Lung (tissue), 12 donors: ENCODE measurements around the gene CAMK1D. TPM values are rescaled to one million over a fixed set of nuclear protein-coding genes. Genes with fewer than 3 reads are reported as not detected.

ENCODE experiments used
- ATAC-seq: fragments of 200-7000 bp; cut with Tn5 transposase; one replicate; pipeline ENCODE4 v1.9.1; 2020; ENCODE audit warnings: moderate number of reproducible peaks; ENCODE audit not compliant: insufficient read depth, low FRiP score
- DNase-seq, 3 donors: peaks; one replicate each; pipeline ENCODE4 v3.0.0-alpha.2; 2013 to 2017
- H3K27ac ChIP-seq, 2 donors: one replicate each; pipeline ENCODE4 v1.5.1; 2013; ENCODE audit warnings: mild to moderate bottlenecking in 2 of 2, moderate library complexity in 2 of 2, control low read depth in 1 of 2, inconsistent platforms in 1 of 2, low read depth in 1 of 2, low read length in 1 of 2
- H3K27me3 ChIP-seq, 3 donors: one replicate each; pipeline ENCODE4 v1.5.1; 2013; ENCODE audit warnings: low read length in 2 of 3; ENCODE audit not compliant: control insufficient read depth in 3 of 3, insufficient read depth in 3 of 3
- H3K36me3 ChIP-seq, 4 donors: one replicate each; pipeline ENCODE4 v1.5.1; 2013; ENCODE audit warnings: low read length in 4 of 4, mild to moderate bottlenecking in 1 of 4, moderate library complexity in 1 of 4; ENCODE audit not compliant: control insufficient read depth in 4 of 4, insufficient read depth in 4 of 4
- H3K4me1 ChIP-seq, 5 donors: one replicate each; pipeline ENCODE4 v1.5.1; 2013; ENCODE audit warnings: low read length in 5 of 5, mild to moderate bottlenecking in 2 of 5, moderate library complexity in 1 of 5; ENCODE audit not compliant: control insufficient read depth in 5 of 5, insufficient read depth in 5 of 5
- H3K4me3 ChIP-seq: one replicate; pipeline ENCODE4 v1.5.1; 2013; ENCODE audit warnings: mild to moderate bottlenecking, control low read depth, moderate library complexity
- H3K9ac ChIP-seq, 2 donors: one replicate each; pipeline ENCODE4 v1.5.1; 2013; ENCODE audit warnings: low read length in 2 of 2, control low read depth in 1 of 2; ENCODE audit not compliant: insufficient read depth in 1 of 2
- H3K9me3 ChIP-seq, 4 donors: one replicate each; pipeline ENCODE4 v1.5.1; 2013; ENCODE audit warnings: low read length in 3 of 4, mild to moderate bottlenecking in 1 of 4, moderate library complexity in 1 of 4; ENCODE audit not compliant: control insufficient read depth in 4 of 4, insufficient read depth in 3 of 4
- WGBS, 2 donors: extraction: QIAGEN DNeasy Blood & Tissue Kit; methylation state at CpG; one replicate each; pipeline ENCODE4 v1.1.7; 2013; 5-methylcytosine and 5-hydroxymethylcytosine counted together
- polyA plus RNA-seq, 2 donors: library from polyadenylated mRNA; stranded (reverse); fragments of 200-250 nt; gene quantifications; one replicate each; pipeline ENCODE4 v1.2.1, GENCODE V29; 2013
- total RNA-seq, 2 donors: library from RNA; depleted of rRNA in 1 of 2; stranded (reverse); fragments of >200 nt in 1 of 2; gene quantifications; one replicate each; pipeline ENCODE4 v1.2.1, GENCODE V29; 2014 to 2021
- TF ChIP-seq, protein P1 (sequence below): IDR thresholded peaks from 2 replicates; pipeline ENCODE4 v1.5.1; 2012; ENCODE audit warnings: mild to moderate bottlenecking; ENCODE audit errors: control extremely low read depth, extremely low read depth
- donor health status: control.
- donor health status: control.
- donor health status: Bipolar disorder and iron deficiency.
- donor health status: healthy.
- donor health status: DM: yes; HTN: yes; CAD: no.

The CAMK1D gene
- total and polyA plus RNA-seq, 4 donors: 3.2 to 37.4 (median 7.0) TPM

DNA sequence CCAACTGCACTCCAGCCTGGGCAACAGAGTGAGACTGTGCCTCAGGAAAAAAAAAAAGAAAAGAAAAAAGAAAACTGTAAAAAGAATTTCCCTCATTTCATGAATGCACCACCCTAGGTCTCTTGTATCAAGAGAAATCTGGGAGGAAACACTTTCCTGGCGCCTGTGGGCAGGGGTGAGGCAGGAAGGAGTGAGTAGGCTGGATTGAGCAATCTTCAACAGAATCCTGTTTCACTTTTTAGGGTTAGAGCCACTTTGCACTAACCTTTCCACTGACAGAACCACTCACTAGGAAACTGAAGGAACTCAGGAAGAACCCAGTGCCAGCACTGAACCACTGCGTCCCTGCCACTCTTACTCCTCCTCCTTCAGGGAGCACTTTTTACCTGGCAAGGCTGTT is 370.0 kb downstream of the CAMK1D start:
- no peaks in the 10 kb centered on the region for H3K36me3 ChIP-seq
- peaks cover 0 to 30% (median 5%) of the 10 kb centered on the region in 3 donors for H3K27me3 ChIP-seq
- H3K9ac ChIP-seq: no peak overlapping the region
- no peaks in the 10 kb centered on the region for H3K9me3 ChIP-seq
- no peak for ATAC-seq
- no peak overlapping the region for H3K4me3 ChIP-seq
- WGBS, 2 donors: 36% methylated on average over 2 of the region's 2 CpGs
- peak overlapping the region in 1 of 2 donors; percentile 34 for H3K27ac ChIP-seq
- TF ChIP-seq, protein P1, sequence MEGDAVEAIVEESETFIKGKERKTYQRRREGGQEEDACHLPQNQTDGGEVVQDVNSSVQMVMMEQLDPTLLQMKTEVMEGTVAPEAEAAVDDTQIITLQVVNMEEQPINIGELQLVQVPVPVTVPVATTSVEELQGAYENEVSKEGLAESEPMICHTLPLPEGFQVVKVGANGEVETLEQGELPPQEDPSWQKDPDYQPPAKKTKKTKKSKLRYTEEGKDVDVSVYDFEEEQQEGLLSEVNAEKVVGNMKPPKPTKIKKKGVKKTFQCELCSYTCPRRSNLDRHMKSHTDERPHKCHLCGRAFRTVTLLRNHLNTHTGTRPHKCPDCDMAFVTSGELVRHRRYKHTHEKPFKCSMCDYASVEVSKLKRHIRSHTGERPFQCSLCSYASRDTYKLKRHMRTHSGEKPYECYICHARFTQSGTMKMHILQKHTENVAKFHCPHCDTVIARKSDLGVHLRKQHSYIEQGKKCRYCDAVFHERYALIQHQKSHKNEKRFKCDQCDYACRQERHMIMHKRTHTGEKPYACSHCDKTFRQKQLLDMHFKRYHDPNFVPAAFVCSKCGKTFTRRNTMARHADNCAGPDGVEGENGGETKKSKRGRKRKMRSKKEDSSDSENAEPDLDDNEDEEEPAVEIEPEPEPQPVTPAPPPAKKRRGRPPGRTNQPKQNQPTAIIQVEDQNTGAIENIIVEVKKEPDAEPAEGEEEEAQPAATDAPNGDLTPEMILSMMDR: no peak
- no peak for DNase-seq
- peaks cover 0 to 6% (median 3%) of the 10 kb centered on the region in 5 donors for H3K4me1 ChIP-seq

GRCh38 chr10:12720217-12720981 is 371.1 kb downstream of the CAMK1D start:
- peaks cover 0 to 6% (median 3%) of the 10 kb centered on the region in 5 donors for H3K4me1 ChIP-seq
- H3K27ac ChIP-seq: peak overlapping the region in 1 of 2 donors; percentile 43
- TF ChIP-seq, protein P1: no peak
- no peaks in the 10 kb centered on the region for H3K9me3 ChIP-seq
- peaks cover 0 to 32% (median 5%) of the 10 kb centered on the region in 3 donors for H3K27me3 ChIP-seq
- DNase-seq (peak; percentile 85 to 94 (median 88)), ATAC-seq (peak; percentile 79)
- H3K9ac ChIP-seq: no peak overlapping the region
- no peak overlapping the region for H3K4me3 ChIP-seq
- H3K36me3 ChIP-seq: no peaks in the 10 kb centered on the region
- 51 to 78% methylated on average over 9 of the region's 9 CpGs for WGBS, 2 donors

- Histone ChIP-seq H3K9ac (no peak overlapping the region), H3K27me3 (peaks cover 0 to 32% (median 3%) of the 10 kb centered on the region in 3 donors), H3K27ac (no peak overlapping the region), H3K9me3 (no peaks in the 10 kb centered on the region), H3K36me3 (no peaks in the 10 kb centered on the region), H3K4me1 (peaks cover 0 to 6% (median 3%) of the 10 kb centered on the region in 5 donors), H3K4me3 (no peak overlapping the region)
- 89 to 94% methylated on average over 3 of the region's 3 CpGs for WGBS, 2 donors
- no peak for DNase-seq
- TF ChIP-seq, protein P1: no peak
- no peak for ATAC-seq
Observed at GRCh38 chr10:12721334-12721733, 372.0 kb downstream of the CAMK1D start.
